Activated gamma-delta T cell treated with Interleukin-2 at 50 U/mL for 16 hours (primary cell): ENCODE results near the gene TENM4.

ENCODE experiments used
- DNase-seq: peaks from one replicate; pipeline ENCODE4 v3.0.0-alpha.2; 2020

Gene TENM4

GRCh38 chr11:79336797-79337517 is 103.9 kb downstream of the TENM4 start:
- DNase-seq: no peak

- DNase-seq: no peak
These were observed 105.1 kb downstream of the TENM4 start for GRCh38 chr11:79335681-79336080.

GRCh38 chr11:79333355-79333754 is 107.5 kb downstream of the TENM4 start:
- no peak for DNase-seq

GRCh38 chr11:79332017-79332416 is 108.8 kb downstream of the TENM4 start:
- DNase-seq: no peak

- DNase-seq: no peak
These were observed 109.5 kb downstream of the TENM4 start for GRCh38 chr11:79331203-79331901.

GRCh38 chr11:79330651-79331050 is 110.2 kb downstream of the TENM4 start:
- no peak for DNase-seq

- no peak for DNase-seq
These were observed 111.3 kb downstream of the TENM4 start for GRCh38 chr11:79329561-79329960.

GRCh38 chr11:79328402-79328801 is 112.4 kb downstream of the TENM4 start:
- DNase-seq: no peak

GRCh38 chr11:79325851-79326250 is 115.0 kb downstream of the TENM4 start:
- DNase-seq: no peak

GRCh38 chr11:79321263-79321662 is 119.6 kb downstream of the TENM4 start:
- DNase-seq: no peak

GRCh38 chr11:79314906-79315689 is 125.7 kb downstream of the TENM4 start:
- no peak for DNase-seq

GRCh38 chr11:79313530-79313913 is 127.3 kb downstream of the TENM4 start:
- no peak for DNase-seq

- no peak for DNase-seq
These were observed 128.0 kb downstream of the TENM4 start for GRCh38 chr11:79312617-79313529.

GRCh38 chr11:79311461-79311860 is 129.4 kb downstream of the TENM4 start:
- DNase-seq: no peak

GRCh38 chr11:79309407-79309806 is 131.4 kb downstream of the TENM4 start:
- no peak for DNase-seq

- no peak for DNase-seq
These were observed 132.4 kb downstream of the TENM4 start for GRCh38 chr11:79308429-79308828.

GRCh38 chr11:79304599-79305212 is 136.1 kb downstream of the TENM4 start:
- DNase-seq: no peak

GRCh38 chr11:79296141-79296540 is 144.7 kb downstream of the TENM4 start:
- no peak for DNase-seq

GRCh38 chr11:79294845-79295731 is 145.7 kb downstream of the TENM4 start:
- no peak for DNase-seq

- DNase-seq: no peak
These were observed 148.9 kb downstream of the TENM4 start for GRCh38 chr11:79291948-79292347.

- no peak for DNase-seq
These were observed 150.1 kb downstream of the TENM4 start for GRCh38 chr11:79290761-79291160.
